ENCODE results near the gene DBI. TPM values are rescaled to one million over a fixed set of nuclear protein-coding genes. Genes with fewer than 3 reads are reported as not detected.

DBI gene
- total RNA-seq, 1 experiment from 2014 or later, result 70.9 TPM

DNA sequence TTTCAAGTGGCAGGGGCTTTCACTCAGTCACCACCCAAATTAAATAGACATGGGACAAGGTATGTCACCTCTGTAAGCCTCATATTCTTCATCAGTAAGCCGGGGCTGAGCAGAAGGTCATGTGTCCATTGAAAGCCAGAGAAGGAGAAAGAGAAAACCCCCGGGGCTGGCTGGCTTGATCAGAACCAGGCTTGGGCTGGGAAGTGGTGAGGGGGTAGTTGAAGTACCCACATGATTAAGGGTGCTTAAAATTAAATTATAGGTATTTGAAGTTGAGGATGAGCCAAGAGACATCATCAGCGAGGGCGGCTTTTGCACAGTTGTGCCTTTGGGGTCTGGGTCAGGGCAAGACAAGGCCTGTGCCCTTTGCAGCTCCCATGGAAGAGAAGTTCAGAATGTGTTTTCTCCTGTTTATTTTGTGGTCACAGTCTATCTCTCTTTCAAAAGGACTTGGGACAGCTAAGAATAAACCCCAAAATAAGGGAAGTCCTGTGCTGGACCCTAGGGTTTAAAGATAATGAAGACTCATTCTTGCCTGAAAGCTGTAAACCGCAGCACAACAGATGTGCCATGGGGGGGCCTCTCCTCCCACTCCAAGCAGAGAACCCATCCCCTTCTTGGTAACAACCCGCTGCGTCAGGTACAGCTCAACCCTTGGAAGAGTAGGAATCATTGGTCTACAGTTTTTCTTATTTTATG is 10.7 kb downstream of the DBI start:
- no peak for DNase-seq
- Histone ChIP-seq H3K4me2 (ENCODE audit: low read depth, low read length, poor library complexity, severe bottlenecking) (no peak overlapping the region), H3K36me3 (ENCODE audit: insufficient read depth, low read length) (peaks cover 10% of the 10 kb centered on the region; the same call in 1 of the 2 replicates), H3K4me1 (ENCODE audit: low read length) (no peaks in the 10 kb centered on the region), H3K9ac (ENCODE audit: low read length) (no peak overlapping the region), H3K9me3 (ENCODE audit: low read length) (no peaks in the 10 kb centered on the region), H3K79me2 (ENCODE audit: low read length) (no peaks in the 10 kb centered on the region), H3K9me2 (replicated peaks; ENCODE audit: insufficient read depth, low read length) (no peaks in the 10 kb centered on the region), H4K20me1 (ENCODE audit: insufficient read depth, low read depth, low read length) (no peaks in the 10 kb centered on the region), H3K4me3 (ENCODE audit: low read length) (no peak overlapping the region), H3K27ac (ENCODE audit: low read length) (no peak overlapping the region), H2AFZ (ENCODE audit: low read length) (no peak overlapping the region), H3K27me3 (ENCODE audit: low read length) (no peaks in the 10 kb centered on the region)

DNA sequence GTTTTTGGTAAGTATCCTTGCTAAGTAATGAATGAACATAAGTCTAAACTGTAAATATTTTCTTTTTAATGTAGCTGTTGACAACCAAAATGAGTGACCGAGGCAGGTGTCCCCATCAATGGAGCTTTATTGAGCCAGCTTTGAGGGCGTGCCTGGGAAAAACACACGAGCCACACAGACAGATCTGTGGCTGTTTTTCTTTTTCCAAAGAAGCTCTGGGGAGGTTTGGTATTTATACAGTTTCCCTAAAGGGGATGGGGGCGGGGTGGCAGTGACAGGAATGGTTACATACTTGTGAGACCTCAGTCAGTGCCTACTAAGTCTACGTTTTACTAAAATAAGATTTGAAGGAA is 11.2 kb downstream of the DBI start:
- Histone ChIP-seq H3K4me2 (ENCODE audit: low read depth, low read length, poor library complexity, severe bottlenecking) (no peak overlapping the region), H3K27ac (ENCODE audit: low read length) (no peak overlapping the region), H3K4me1 (ENCODE audit: low read length) (no peaks in the 10 kb centered on the region), H3K27me3 (ENCODE audit: low read length) (no peaks in the 10 kb centered on the region), H4K20me1 (ENCODE audit: insufficient read depth, low read depth, low read length) (no peaks in the 10 kb centered on the region), H3K36me3 (ENCODE audit: insufficient read depth, low read length) (0 out of 2 replicates have a peak, but pooled peaks cover 6% of the 10 kb centered on the region), H3K9me2 (replicated peaks; ENCODE audit: insufficient read depth, low read length) (no peaks in the 10 kb centered on the region), H3K9ac (ENCODE audit: low read length) (no peak overlapping the region), H3K4me3 (ENCODE audit: low read length) (no peak overlapping the region), H3K9me3 (ENCODE audit: low read length) (no peaks in the 10 kb centered on the region), H3K79me2 (ENCODE audit: low read length) (no peaks in the 10 kb centered on the region), H2AFZ (ENCODE audit: low read length) (no peak overlapping the region)
- DNase-seq, result no peak

DNA sequence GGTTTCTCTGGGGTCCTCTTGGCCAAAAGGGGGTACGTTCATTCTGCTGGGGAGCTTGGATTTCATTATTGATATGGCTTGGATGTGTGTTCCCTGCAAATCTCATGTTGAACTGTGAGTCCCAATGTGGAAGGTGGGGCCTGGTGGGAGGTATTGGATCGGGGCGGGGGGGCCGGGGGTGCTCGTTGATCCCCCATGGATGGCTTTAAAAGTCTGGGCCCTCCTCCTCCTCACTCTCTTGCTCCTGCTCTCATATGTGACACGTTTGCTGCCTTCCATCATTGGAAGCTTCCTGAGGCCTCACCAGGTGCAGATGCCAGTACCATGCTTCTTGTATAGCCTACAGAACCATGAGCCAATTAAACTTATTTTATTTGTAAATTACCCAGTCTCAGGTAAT is 11.8 kb downstream of the DBI start:
- Histone ChIP-seq H3K27ac (ENCODE audit: low read length) (no peak overlapping the region), H4K20me1 (ENCODE audit: insufficient read depth, low read depth, low read length) (no peaks in the 10 kb centered on the region), H3K9me3 (ENCODE audit: low read length) (no peaks in the 10 kb centered on the region), H3K4me1 (ENCODE audit: low read length) (no peaks in the 10 kb centered on the region), H2AFZ (ENCODE audit: low read length) (no peak overlapping the region), H3K36me3 (ENCODE audit: insufficient read depth, low read length) (0 out of 2 replicates have a peak, but pooled peaks cover under 1% of the 10 kb centered on the region), H3K27me3 (ENCODE audit: low read length) (no peaks in the 10 kb centered on the region), H3K9ac (ENCODE audit: low read length) (no peak overlapping the region), H3K4me2 (ENCODE audit: low read depth, low read length, poor library complexity, severe bottlenecking) (no peak overlapping the region), H3K4me3 (ENCODE audit: low read length) (no peak overlapping the region), H3K9me2 (replicated peaks; ENCODE audit: insufficient read depth, low read length) (no peaks in the 10 kb centered on the region), H3K79me2 (ENCODE audit: low read length) (no peaks in the 10 kb centered on the region)
- DNase-seq, result no peak

DNA sequence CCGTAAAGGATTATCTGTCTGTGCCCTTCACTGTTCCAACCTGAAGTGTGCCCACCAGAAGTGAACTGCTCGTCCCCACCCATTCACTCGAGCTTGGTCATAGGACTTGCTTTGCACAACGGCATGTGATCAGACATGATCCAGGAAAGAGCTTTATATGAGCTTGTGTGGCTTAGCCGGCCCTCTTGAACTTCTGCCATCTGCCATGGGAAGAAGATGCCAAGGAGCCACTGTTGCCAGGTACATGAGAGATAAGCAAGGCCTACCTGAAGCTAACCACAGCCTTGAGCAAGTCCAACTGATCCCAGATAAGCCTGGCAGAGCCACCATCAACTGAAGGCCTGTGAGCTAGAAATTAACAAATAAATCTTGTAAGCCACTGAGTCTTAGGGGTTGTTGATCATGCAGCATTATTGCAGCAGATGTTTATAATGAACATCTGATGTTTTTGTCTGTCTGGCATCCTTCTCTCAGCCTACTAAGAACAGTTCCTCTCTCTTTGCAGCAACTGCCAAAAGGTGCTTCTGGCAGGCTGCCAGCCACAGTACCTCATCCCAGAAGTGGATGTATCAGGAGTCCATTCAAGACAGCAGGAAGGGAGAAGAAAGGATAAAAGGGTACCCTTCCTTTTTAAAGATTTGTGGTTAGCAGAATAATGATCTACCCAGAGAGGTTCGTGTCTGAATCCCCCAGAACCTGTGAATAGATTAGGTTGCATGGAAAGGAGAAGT is 16.8 kb downstream of the DBI start:
- no peak for DNase-seq
- Histone ChIP-seq H4K20me1 (ENCODE audit: insufficient read depth, low read depth, low read length) (no peaks in the 10 kb centered on the region), H2AFZ (ENCODE audit: low read length) (no peak overlapping the region), H3K4me2 (ENCODE audit: low read depth, low read length, poor library complexity, severe bottlenecking) (no peak overlapping the region), H3K4me1 (ENCODE audit: low read length) (0 out of 2 replicates have a peak, but pooled peaks cover 3% of the 10 kb centered on the region), H3K9me2 (replicated peaks; ENCODE audit: insufficient read depth, low read length) (no peaks in the 10 kb centered on the region), H3K79me2 (ENCODE audit: low read length) (no peaks in the 10 kb centered on the region), H3K36me3 (ENCODE audit: insufficient read depth, low read length) (no peaks in the 10 kb centered on the region), H3K9me3 (ENCODE audit: low read length) (no peaks in the 10 kb centered on the region), H3K27ac (ENCODE audit: low read length) (no peak overlapping the region), H3K9ac (ENCODE audit: low read length) (no peak overlapping the region), H3K27me3 (ENCODE audit: low read length) (no peaks in the 10 kb centered on the region), H3K4me3 (ENCODE audit: low read length) (no peak overlapping the region)

DNA sequence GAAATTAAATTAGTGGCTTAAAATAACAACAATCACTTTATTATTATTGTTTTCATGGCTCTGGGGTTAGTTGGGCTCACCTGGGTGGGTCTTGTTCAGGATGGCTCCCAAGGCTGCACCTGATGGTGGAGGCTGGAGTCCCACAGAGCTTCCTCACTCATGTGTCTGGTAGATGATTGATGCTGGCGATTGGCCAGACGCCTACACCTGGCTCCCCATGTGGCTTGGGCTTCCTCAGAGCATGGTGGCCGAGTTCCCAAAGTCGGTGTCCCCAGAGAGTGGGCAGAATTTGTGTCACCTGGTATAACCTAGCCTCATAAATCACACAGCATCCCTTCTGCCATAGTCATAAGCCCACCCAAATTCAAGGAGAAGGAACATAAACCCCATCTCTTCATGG is 18.2 kb downstream of the DBI start:
- no peaks in the 10 kb centered on the region for H3K9me2 ChIP-seq (replicated peaks; ENCODE audit: insufficient read depth, low read length)
- no peaks in the 10 kb centered on the region for H3K36me3 ChIP-seq (ENCODE audit: insufficient read depth, low read length)
- no peak for DNase-seq
- no peak overlapping the region for H3K4me3 ChIP-seq (ENCODE audit: low read length)
- 0 out of 2 replicates have a peak, but pooled peaks cover 3% of the 10 kb centered on the region for H3K4me1 ChIP-seq (ENCODE audit: low read length)
- no peak overlapping the region for H2AFZ ChIP-seq (ENCODE audit: low read length)
- no peaks in the 10 kb centered on the region for H3K9me3 ChIP-seq (ENCODE audit: low read length)
- no peak overlapping the region for H3K27ac ChIP-seq (ENCODE audit: low read length)
- no peaks in the 10 kb centered on the region for H3K79me2 ChIP-seq (ENCODE audit: low read length)
- no peak overlapping the region for H3K9ac ChIP-seq (ENCODE audit: low read length)
- H3K27me3 ChIP-seq (ENCODE audit: low read length), result no peaks in the 10 kb centered on the region
- H4K20me1 ChIP-seq (ENCODE audit: insufficient read depth, low read depth, low read length), result no peaks in the 10 kb centered on the region
- no peak overlapping the region for H3K4me2 ChIP-seq (ENCODE audit: low read depth, low read length, poor library complexity, severe bottlenecking)

DNA sequence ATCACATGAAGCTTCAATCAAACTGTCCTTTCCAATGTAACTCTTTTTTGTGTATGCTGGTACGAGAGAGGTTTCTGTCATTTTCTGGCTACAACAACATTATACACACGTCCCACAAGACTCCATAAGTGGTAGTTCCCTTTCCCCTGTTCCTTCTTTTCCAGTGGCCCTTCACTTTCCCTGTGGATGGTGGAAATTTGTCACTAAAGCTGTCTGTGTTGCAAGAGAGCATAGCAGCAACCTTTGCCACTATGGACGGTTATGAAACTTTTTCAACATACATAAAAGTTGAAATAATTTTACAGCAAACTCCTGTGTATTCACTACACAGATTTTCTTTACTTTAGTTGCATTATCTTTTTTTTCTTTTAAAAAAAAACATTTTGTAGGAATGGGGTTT is 18.7 kb downstream of the DBI start:
- Histone ChIP-seq H3K4me2 (ENCODE audit: low read depth, low read length, poor library complexity, severe bottlenecking) (no peak overlapping the region), H2AFZ (ENCODE audit: low read length) (no peak overlapping the region), H3K36me3 (ENCODE audit: insufficient read depth, low read length) (no peaks in the 10 kb centered on the region), H3K9me2 (replicated peaks; ENCODE audit: insufficient read depth, low read length) (no peaks in the 10 kb centered on the region), H3K27me3 (ENCODE audit: low read length) (no peaks in the 10 kb centered on the region), H3K9me3 (ENCODE audit: low read length) (no peaks in the 10 kb centered on the region), H3K4me3 (ENCODE audit: low read length) (no peak overlapping the region), H3K27ac (ENCODE audit: low read length) (no peak overlapping the region), H3K79me2 (ENCODE audit: low read length) (no peaks in the 10 kb centered on the region), H4K20me1 (ENCODE audit: insufficient read depth, low read depth, low read length) (no peaks in the 10 kb centered on the region), H3K9ac (ENCODE audit: low read length) (no peak overlapping the region), H3K4me1 (ENCODE audit: low read length) (0 out of 2 replicates have a peak, but pooled peaks cover 3% of the 10 kb centered on the region)
- DNase-seq, result no peak

DNA sequence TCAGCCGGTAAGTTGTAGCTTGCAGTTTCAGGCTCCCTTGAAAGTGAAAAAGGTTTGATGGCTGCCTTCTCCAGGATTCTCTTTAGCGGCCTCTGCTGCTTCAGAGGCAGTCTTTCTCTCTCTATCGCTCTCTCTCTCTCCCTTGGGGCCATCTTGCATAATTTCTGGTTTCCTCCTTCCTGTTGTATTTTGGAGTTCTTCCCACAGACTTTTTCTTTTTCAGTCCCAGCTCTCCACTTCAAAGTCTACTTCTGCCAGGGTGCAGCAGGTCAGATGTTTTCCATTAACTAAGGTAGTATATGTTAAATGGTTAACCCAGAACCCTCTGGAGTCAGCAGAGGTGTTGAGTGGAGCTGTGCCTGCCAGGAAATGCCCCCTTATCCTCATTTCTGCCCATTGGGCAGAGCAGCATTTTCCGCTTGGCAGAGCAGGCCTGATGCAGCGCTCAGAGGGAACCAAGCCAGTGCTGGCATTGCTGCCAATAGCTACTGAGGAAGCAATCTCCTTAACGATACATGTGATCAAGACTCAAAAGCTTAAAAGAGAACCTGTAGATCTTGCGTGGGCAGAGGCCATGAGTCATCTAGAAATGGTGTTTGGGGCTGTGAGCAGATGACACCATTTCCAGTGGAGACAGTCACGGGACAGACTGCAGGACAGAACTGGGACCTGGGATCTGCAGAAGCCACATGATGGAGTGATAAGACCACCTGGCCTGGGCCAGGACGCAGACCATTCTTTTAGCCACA is 20.8 kb downstream of the DBI start:
- Histone ChIP-seq H3K9me3 (ENCODE audit: low read length) (no peaks in the 10 kb centered on the region), H2AFZ (ENCODE audit: low read length) (no peak overlapping the region), H3K79me2 (ENCODE audit: low read length) (no peaks in the 10 kb centered on the region), H3K27me3 (ENCODE audit: low read length) (no peaks in the 10 kb centered on the region), H3K4me1 (ENCODE audit: low read length) (0 out of 2 replicates have a peak, but pooled peaks cover 3% of the 10 kb centered on the region), H3K9ac (ENCODE audit: low read length) (no peak overlapping the region), H3K9me2 (replicated peaks; ENCODE audit: insufficient read depth, low read length) (no peaks in the 10 kb centered on the region), H4K20me1 (ENCODE audit: insufficient read depth, low read depth, low read length) (no peaks in the 10 kb centered on the region), H3K36me3 (ENCODE audit: insufficient read depth, low read length) (no peaks in the 10 kb centered on the region), H3K4me3 (ENCODE audit: low read length) (no peak overlapping the region), H3K27ac (ENCODE audit: low read length) (no peak overlapping the region), H3K4me2 (ENCODE audit: low read depth, low read length, poor library complexity, severe bottlenecking) (no peak overlapping the region)
- no peak for DNase-seq

Measured in Karpas-422 (cell line).